Vagina (tissue), 2 donors: ENCODE results near the gene SYCP2.

Experiments used
- POLR2A ChIP-seq, 2 donors: fragments of 450-650 bp; IDR thresholded peaks; one replicate each; pipeline ENCODE4 v1.6.1; 2017; ENCODE audit warnings: antibody characterized with exemption in 2 of 2, mild to moderate bottlenecking in 2 of 2, moderate library complexity in 2 of 2
- POLR2AphosphoS5 ChIP-seq, 2 donors: sonication (generic); formaldehyde crosslinking; IDR thresholded peaks; one replicate each; pipeline ENCODE4 v1.9.0; 2017; ENCODE audit warnings: antibody characterized with exemption in 2 of 2, mild to moderate bottlenecking in 2 of 2, low read depth in 1 of 2; ENCODE audit not compliant: insufficient read depth in 1 of 2
- TF ChIP-seq, protein P1 (sequence below), 3 experiments: fragments of 450-650 bp in 2 of 3; fragments of 200-600 bp in 1 of 3; sonication (generic) in 1 of 3; IDR thresholded peaks; one replicate each; pipeline ENCODE4 v1.5.1; 2017 to 2019; ENCODE audit warnings: antibody characterized with exemption in 3 of 3, mild to moderate bottlenecking in 2 of 3, moderate library complexity in 2 of 3

DNA sequence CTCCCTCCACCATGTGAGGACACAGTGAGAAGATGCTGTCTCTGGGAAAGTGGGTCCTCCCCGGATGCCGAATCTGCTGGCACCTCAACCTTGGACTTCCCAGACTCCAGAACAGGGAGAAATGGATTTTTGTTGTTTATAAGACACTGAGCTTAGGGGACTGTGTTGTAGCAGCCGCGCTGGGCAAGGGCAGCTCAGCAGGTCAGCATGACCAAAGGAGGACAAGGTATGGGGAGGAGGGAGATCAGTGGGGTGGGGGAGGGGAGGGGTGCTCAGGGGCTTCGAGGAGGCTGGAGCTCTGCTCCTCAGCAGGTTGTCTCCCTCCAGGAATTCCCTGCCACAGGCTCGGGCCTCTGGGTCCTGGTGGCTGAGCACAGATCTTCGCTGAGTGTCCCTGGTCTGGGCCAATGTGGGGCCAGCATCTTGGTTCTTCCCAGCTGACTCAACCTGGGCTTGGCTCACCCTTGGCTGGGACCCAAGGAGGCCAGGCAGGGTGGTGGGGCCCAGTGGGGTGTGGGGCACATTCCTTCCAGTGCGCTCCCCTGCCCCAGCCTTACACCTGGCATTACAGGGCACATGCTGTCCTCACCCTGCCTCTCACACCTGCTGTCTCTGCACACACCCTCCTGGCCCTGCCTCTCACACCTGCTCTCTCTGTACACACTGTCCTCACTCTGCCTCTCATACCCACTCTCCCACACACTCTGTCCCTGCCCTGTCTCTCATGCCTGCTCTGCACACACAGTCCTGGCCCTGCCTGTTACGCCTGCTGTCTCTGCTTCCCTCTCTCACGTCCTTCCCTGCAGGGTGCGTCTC, 107.3 kb downstream of the SYCP2 start:
- TF ChIP-seq, protein P1, sequence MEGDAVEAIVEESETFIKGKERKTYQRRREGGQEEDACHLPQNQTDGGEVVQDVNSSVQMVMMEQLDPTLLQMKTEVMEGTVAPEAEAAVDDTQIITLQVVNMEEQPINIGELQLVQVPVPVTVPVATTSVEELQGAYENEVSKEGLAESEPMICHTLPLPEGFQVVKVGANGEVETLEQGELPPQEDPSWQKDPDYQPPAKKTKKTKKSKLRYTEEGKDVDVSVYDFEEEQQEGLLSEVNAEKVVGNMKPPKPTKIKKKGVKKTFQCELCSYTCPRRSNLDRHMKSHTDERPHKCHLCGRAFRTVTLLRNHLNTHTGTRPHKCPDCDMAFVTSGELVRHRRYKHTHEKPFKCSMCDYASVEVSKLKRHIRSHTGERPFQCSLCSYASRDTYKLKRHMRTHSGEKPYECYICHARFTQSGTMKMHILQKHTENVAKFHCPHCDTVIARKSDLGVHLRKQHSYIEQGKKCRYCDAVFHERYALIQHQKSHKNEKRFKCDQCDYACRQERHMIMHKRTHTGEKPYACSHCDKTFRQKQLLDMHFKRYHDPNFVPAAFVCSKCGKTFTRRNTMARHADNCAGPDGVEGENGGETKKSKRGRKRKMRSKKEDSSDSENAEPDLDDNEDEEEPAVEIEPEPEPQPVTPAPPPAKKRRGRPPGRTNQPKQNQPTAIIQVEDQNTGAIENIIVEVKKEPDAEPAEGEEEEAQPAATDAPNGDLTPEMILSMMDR (IDR thresholded peaks at IDR 0.05), result no peak
- TF ChIP-seq POLR2AphosphoS5 (IDR thresholded peaks at IDR 0.05; ENCODE audit: insufficient read depth in 1 of 2, low read depth in 1 of 2) (peak in 1 of 2 donors; percentile 33), POLR2A (IDR thresholded peaks at IDR 0.05) (no peak)
